Neural cell (in vitro differentiated cells): ENCODE measurements around the gene NHEJ1. TPM values are rescaled to one million over a fixed set of nuclear protein-coding genes. Genes with fewer than 3 reads are reported as not detected.

Experiments
- H2AFZ ChIP-seq: fragments of 200-600, 300-800 bp; sonication (generic), shearing (Covaris generic); 2 replicates; pipeline ENCODE4 v1.6.0; 2014; ENCODE audit warnings: low read depth, mild to moderate bottlenecking, antibody characterized with exemption, low read length, moderate library complexity
- H3F3A ChIP-seq: fragments of 200-600 bp; shearing (Covaris generic); 2 replicates; pipeline ENCODE4 v1.6.1; 2016; ENCODE audit warnings: mild to moderate bottlenecking, moderate library complexity, mixed read lengths, antibody characterized with exemption, low read length; ENCODE audit not compliant: insufficient read depth, poor library complexity, severe bottlenecking
- H3K27ac ChIP-seq: fragments of 200-600, 300-800 bp; sonication (generic), shearing (Covaris generic); 2 replicates; pipeline ENCODE4 v1.5.1; 2014; ENCODE audit warnings: mild to moderate bottlenecking, low read length, moderate library complexity
- H3K27me3 ChIP-seq: fragments of 300-800, 200-600 bp; sonication (generic), shearing (Covaris generic); 2 replicates; pipeline ENCODE4 v1.6.0; 2014; ENCODE audit warnings: mild to moderate bottlenecking, low read depth, low read length, moderate library complexity; ENCODE audit not compliant: insufficient read depth
- H3K36me3 ChIP-seq: fragments of 300-800, 200-600 bp; sonication (generic), shearing (Covaris generic); 2 replicates; pipeline ENCODE4 v1.5.1; 2014; ENCODE audit warnings: mild to moderate bottlenecking, antibody characterized with exemption, low read length, moderate library complexity; ENCODE audit not compliant: insufficient read depth
- H3K4me2 ChIP-seq: fragments of 300-800, 200-600 bp; sonication (generic), shearing (Covaris generic); 2 replicates; pipeline ENCODE4 v1.6.0; 2014; ENCODE audit warnings: mild to moderate bottlenecking, low read length
- H3K4me3 ChIP-seq: fragments of 300-800, 200-600 bp; sonication (generic), shearing (Covaris generic); 2 replicates; pipeline ENCODE4 v1.5.1; 2014; ENCODE audit warnings: mild to moderate bottlenecking, low read length, moderate library complexity
- H3K79me2 ChIP-seq: fragments of 200-600 bp; shearing (Covaris generic); replicated peaks from 2 replicates; pipeline ENCODE4 v1.6.0; 2014; ENCODE audit warnings: mild to moderate bottlenecking, low read length, moderate library complexity; ENCODE audit not compliant: insufficient read depth
- H3K9ac ChIP-seq: fragments of 300-800, 200-600 bp; sonication (generic), shearing (Covaris generic); 2 replicates; pipeline ENCODE4 v1.6.1; 2016; ENCODE audit warnings: mild to moderate bottlenecking, low read length, mixed read lengths
- H3K9me2 ChIP-seq: fragments of 200-600 bp; shearing (Covaris generic); 2 replicates; pipeline ENCODE4 v1.6.1; 2016; ENCODE audit warnings: mild to moderate bottlenecking, low read length, mixed read lengths; ENCODE audit not compliant: insufficient read depth
- H3K9me3 ChIP-seq: fragments of 200-600, 300-800 bp; sonication (generic), shearing (Covaris generic); 2 replicates; pipeline ENCODE4 v1.6.1; 2016; ENCODE audit warnings: mild to moderate bottlenecking, mixed run types, low read length, moderate library complexity, mixed read lengths
- H4K20me1 ChIP-seq: fragments of 200-600 bp; shearing (Covaris generic); 2 replicates; pipeline ENCODE4 v1.6.1; 2016; ENCODE audit warnings: mild to moderate bottlenecking, mixed run types; ENCODE audit not compliant: insufficient read depth
- CTCF ChIP-seq: fragments of 450-650 bp; IDR thresholded peaks from 2 replicates; pipeline ENCODE4 v1.5.1; 2014; ENCODE audit warnings: antibody characterized with exemption, mild to moderate bottlenecking, moderate library complexity; ENCODE audit not compliant: poor library complexity, severe bottlenecking
- EP300 ChIP-seq: fragments of 450-650 bp; conservative IDR thresholded peaks from 2 replicates; pipeline ENCODE4 v1.6.1; 2014; ENCODE audit warnings: antibody characterized with exemption, mild to moderate bottlenecking, moderate library complexity; ENCODE audit not compliant: poor library complexity, severe bottlenecking
- EZH2 ChIP-seq: fragments of 200-600, 300-800 bp; shearing (Covaris generic), sonication (generic); IDR thresholded peaks from 2 replicates; pipeline ENCODE4 v1.6.1; 2014; ENCODE audit warnings: antibody characterized with exemption, low read length, borderline replicate concordance, mild to moderate bottlenecking; ENCODE audit not compliant: insufficient read depth, poor library complexity, severe bottlenecking
- MXI1 ChIP-seq: fragments of 450-650 bp; conservative IDR thresholded peaks from 2 replicates; pipeline ENCODE4 v1.6.1; 2014; ENCODE audit warnings: antibody characterized with exemption, mild to moderate bottlenecking; ENCODE audit not compliant: poor library complexity, severe bottlenecking
- POLR2AphosphoS5 ChIP-seq: IDR thresholded peaks from 2 replicates; pipeline ENCODE4 v1.6.1; 2012
- RAD21 ChIP-seq: fragments of 450-650 bp; conservative IDR thresholded peaks from 2 replicates; pipeline ENCODE4 v1.6.1; 2014; ENCODE audit warnings: antibody characterized with exemption, mild to moderate bottlenecking, moderate library complexity
- REST ChIP-seq: IDR thresholded peaks from 2 replicates; pipeline ENCODE4 v1.6.1; 2012; ENCODE audit warnings: borderline replicate concordance
- SMC3 ChIP-seq: fragments of 450-650 bp; conservative IDR thresholded peaks from 2 replicates; pipeline ENCODE4 v1.6.1; 2014; ENCODE audit warnings: antibody characterized with exemption, mild to moderate bottlenecking, moderate library complexity; ENCODE audit not compliant: poor library complexity
- TAF1 ChIP-seq: IDR thresholded peaks from 2 replicates; pipeline ENCODE4 v1.6.1; 2012; ENCODE audit warnings: low read depth
- polyA plus RNA-seq: library from polyadenylated mRNA; depleted of rRNA; stranded (reverse); fragments of >200 nt; gene quantifications from 2 replicates; pipeline ENCODE4 v1.2.3, GENCODE V29; 2014

The NHEJ1 gene
- polyA plus RNA-seq, 1 donor from 2014 or later = 12.7 TPM

GRCh38 chr2:219056176-219056895, 104.3 kb downstream of the NHEJ1 start:
- Histone ChIP-seq H2AFZ (no peak overlapping the region), H4K20me1 (no peaks in the 10 kb centered on the region), H3K4me2 (no peak overlapping the region), H3K9me3 (no peaks in the 10 kb centered on the region), H3K27me3 (peaks cover 96% of the 10 kb centered on the region), H3K79me2 (no peaks in the 10 kb centered on the region), H3K9ac (no peak overlapping the region), H3K9me2 (no peaks in the 10 kb centered on the region), H3K27ac (no peak overlapping the region), H3F3A (no peaks in the 10 kb centered on the region), H3K4me3 (no peak overlapping the region), H3K36me3 (no peaks in the 10 kb centered on the region)
- no peak for TF ChIP-seq EZH2
- no peak for TF ChIP-seq RAD21
- no peak for TF ChIP-seq MXI1
- TF ChIP-seq TAF1 = no peak
- TF ChIP-seq EP300 = no peak
- TF ChIP-seq REST = no peak
- TF ChIP-seq POLR2AphosphoS5 = no peak
- no peak for TF ChIP-seq SMC3
- TF ChIP-seq CTCF = no peak

- no peak overlapping the region for H3K4me3 ChIP-seq
- H3K4me2 ChIP-seq = no peak overlapping the region
- no peaks in the 10 kb centered on the region for H4K20me1 ChIP-seq
- TF ChIP-seq CTCF (no peak), EZH2 (no peak), TAF1 (no peak), POLR2AphosphoS5 (no peak), RAD21 (no peak), SMC3 (no peak), MXI1 (no peak), EP300 (no peak), REST (no peak)
- no peak overlapping the region for H3K27ac ChIP-seq
- H3K27me3 ChIP-seq = peaks cover 98% of the 10 kb centered on the region
- no peaks in the 10 kb centered on the region for H3K79me2 ChIP-seq
- H3K9ac ChIP-seq = no peak overlapping the region
- H2AFZ ChIP-seq = no peak overlapping the region
- H3K9me2 ChIP-seq = no peaks in the 10 kb centered on the region
- no peaks in the 10 kb centered on the region for H3F3A ChIP-seq
- H3K36me3 ChIP-seq = no peaks in the 10 kb centered on the region
- H3K9me3 ChIP-seq = no peaks in the 10 kb centered on the region
These were observed 105.4 kb downstream of the NHEJ1 start for GRCh38 chr2:219054956-219055903.
